ENCODE results near the gene P2RX1.

GRCh38 chr17:3886776-3887175, 29.5 kb downstream of the P2RX1 start:
- no peak for TF ChIP-seq CTCF (IDR thresholded peaks at IDR 0.05)
- no peak for TF ChIP-seq POLR2A (IDR thresholded peaks at IDR 0.05)
